Measurements from ENCODE around the gene DDIAS. TPM values are rescaled to one million over a fixed set of nuclear protein-coding genes. Genes with fewer than 3 reads are reported as not detected.

DDIAS gene
- total and polyA plus RNA-seq, 9 of the 15 experiments (the other 6 are each of a cell fraction or from before 2014, with no cell fraction given), result 9.4 to 27.2 (median 23.3) TPM

DNA sequence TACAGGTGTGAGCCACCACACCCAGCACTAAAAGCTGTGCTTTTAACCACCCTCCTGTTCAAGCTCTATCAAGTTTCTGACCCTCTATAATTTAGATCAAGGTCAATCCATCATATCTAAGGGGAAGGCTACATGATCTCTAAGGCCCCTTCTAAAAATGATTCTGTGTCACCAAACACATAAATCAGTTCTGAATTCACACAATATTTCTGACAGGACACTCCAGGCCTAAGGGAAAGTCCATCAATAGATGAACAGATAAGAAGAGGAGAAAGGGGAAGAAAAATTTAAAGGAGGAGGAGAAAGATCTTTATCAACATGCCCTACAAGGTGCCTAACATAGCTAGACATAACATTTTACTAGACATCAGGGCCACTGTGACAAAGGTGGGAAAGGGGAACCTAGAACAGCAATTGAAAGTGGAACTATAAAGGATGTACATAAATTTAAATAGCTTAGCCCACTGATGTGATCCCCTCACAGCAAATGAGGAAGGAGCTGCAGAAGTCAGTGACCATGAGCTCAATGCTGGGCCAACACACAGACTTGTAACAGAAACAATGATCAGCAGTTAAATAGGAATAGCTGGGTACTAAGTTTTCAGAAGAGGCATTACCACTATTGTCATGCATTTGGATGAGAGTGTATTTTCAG, 6.0 kb upstream of the DDIAS start:
- Histone ChIP-seq H3K9ac (ENCODE audit: insufficient read depth in 1 of 2, low read depth in 2 of 2, low read length in 2 of 2) (no peak overlapping the region), H3K27ac (ENCODE audit: extremely low read depth, low read depth, low read length) (no peak overlapping the region), H3K27me3 (ENCODE audit: control insufficient read depth in 2 of 2, insufficient read depth in 2 of 2, low read length in 2 of 2) (no peaks in the 10 kb centered on the region), H3K36me3 (ENCODE audit: control insufficient read depth, insufficient read depth, low read length) (no peaks in the 10 kb centered on the region), H4K20me1 (replicated peaks; ENCODE audit: control insufficient read depth, insufficient read depth, low read length) (no peaks in the 10 kb centered on the region; the same call in 1 of the 2 replicates), H2AFZ (ENCODE audit: low read depth, low read length) (no peak overlapping the region), H3K4me3 (no peak overlapping the region), H3K9me3 (replicated peaks; ENCODE audit: control insufficient read depth, insufficient read depth, low read depth, low read length) (no peaks in the 10 kb centered on the region), H3K79me2 (ENCODE audit: control insufficient read depth, insufficient read depth, low read length) (peaks cover 24% of the 10 kb centered on the region), H3K4me2 (ENCODE audit: insufficient read depth, low read length) (no peak overlapping the region), H3K9me1 (ENCODE audit: control insufficient read depth, insufficient read depth, low read length) (no peaks in the 10 kb centered on the region), H3K4me1 (replicated peaks in 1 of 2; ENCODE audit: control insufficient read depth in 2 of 2, insufficient read depth in 2 of 2, low read length in 2 of 2) (peaks cover 3 to 9% of the 10 kb centered on the region in 2 experiments)
- ChIA-PET CTCF (ENCODE audit: low intra/inter-chr PET ratio) (no interaction called here), POLR2A (no interaction called here)
- DNase-seq (ENCODE audit: extremely low read depth in 1 of 4, low spot score in 3 of 4) (no peak), ATAC-seq (no peak), FAIRE-seq (no peak)
- intact Hi-C loops (cut with micrococcal nuclease) (no loop called here), in situ Hi-C loops (cut with MboI) (no loop called here)
- BruUV-seq (replicated peaks), result no TSS peak
- TF ChIP-seq RBM22 (IDR thresholded peaks at IDR 0.05; ENCODE audit: low read depth, low read length, poor library complexity, severe bottlenecking) (no peak), RNF2 (IDR thresholded peaks at IDR 0.05) (no peak), ZNF224 (CRISPR knock-in tag; IDR thresholded peaks at IDR 0.05) (no peak), HOMEZ (CRISPR knock-in tag; IDR thresholded peaks at IDR 0.05) (no peak), TRIM24 (IDR thresholded peaks at IDR 0.05) (no peak), GATA2 (CRISPR knock-in tag; IDR thresholded peaks at IDR 0.05) (peak; percentile 10; the same call in 1 of the 2 replicates), TAL1 (IDR thresholded peaks at IDR 0.05) (no peak), ZFP1 (CRISPR knock-in tag; IDR thresholded peaks at IDR 0.05) (no peak), XRCC3 (IDR thresholded peaks at IDR 0.05) (no peak), NUFIP1 (IDR thresholded peaks at IDR 0.05; ENCODE audit: partially characterized antibody) (no peak), EGR1 (conservative IDR thresholded peaks at IDR 0.05) (no peak), NFE2L1 (tag; IDR thresholded peaks at IDR 0.05; ENCODE audit: borderline replicate concordance, low read depth) (no peak), MEIS2 (IDR thresholded peaks at IDR 0.05; ENCODE audit: partially characterized antibody) (peak; percentile 77), RFX7 (CRISPR knock-in tag; IDR thresholded peaks at IDR 0.05) (no peak), FOXK1 (CRISPR knock-in tag; IDR thresholded peaks at IDR 0.05; ENCODE audit: borderline replicate concordance) (no peak), KDM4B (IDR thresholded peaks at IDR 0.05; ENCODE audit: borderline replicate concordance in 2 of 2, low read depth in 1 of 2) (no peak), LCOR (CRISPR knock-in tag; IDR thresholded peaks at IDR 0.05) (no peak)
- TF ChIP-seq, protein P1, sequence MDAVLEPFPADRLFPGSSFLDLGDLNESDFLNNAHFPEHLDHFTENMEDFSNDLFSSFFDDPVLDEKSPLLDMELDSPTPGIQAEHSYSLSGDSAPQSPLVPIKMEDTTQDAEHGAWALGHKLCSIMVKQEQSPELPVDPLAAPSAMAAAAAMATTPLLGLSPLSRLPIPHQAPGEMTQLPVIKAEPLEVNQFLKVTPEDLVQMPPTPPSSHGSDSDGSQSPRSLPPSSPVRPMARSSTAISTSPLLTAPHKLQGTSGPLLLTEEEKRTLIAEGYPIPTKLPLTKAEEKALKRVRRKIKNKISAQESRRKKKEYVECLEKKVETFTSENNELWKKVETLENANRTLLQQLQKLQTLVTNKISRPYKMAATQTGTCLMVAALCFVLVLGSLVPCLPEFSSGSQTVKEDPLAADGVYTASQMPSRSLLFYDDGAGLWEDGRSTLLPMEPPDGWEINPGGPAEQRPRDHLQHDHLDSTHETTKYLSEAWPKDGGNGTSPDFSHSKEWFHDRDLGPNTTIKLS (IDR thresholded peaks at IDR 0.05; ENCODE audit: borderline replicate concordance, low read depth), result no peak
- TF ChIP-seq, protein P2, sequence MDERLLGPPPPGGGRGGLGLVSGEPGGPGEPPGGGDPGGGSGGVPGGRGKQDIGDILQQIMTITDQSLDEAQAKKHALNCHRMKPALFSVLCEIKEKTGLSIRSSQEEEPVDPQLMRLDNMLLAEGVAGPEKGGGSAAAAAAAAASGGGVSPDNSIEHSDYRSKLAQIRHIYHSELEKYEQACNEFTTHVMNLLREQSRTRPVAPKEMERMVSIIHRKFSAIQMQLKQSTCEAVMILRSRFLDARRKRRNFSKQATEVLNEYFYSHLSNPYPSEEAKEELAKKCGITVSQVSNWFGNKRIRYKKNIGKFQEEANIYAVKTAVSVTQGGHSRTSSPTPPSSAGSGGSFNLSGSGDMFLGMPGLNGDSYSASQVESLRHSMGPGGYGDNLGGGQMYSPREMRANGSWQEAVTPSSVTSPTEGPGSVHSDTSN (CRISPR knock-in tag; IDR thresholded peaks at IDR 0.05; ENCODE audit: low read depth), result no peak
- TF ChIP-seq, protein P2 (tag; conservative IDR thresholded peaks at IDR 0.05; ENCODE audit: low read depth), result peak; percentile 82
